ENCODE data around the gene GORASP2.

- TF ChIP-seq CTCF (IDR thresholded peaks at IDR 0.05) (no peak), POLR2AphosphoS5 (IDR thresholded peaks at IDR 0.05; ENCODE audit: low read depth, low read length) (no peak), SMC3 (IDR thresholded peaks at IDR 0.05; ENCODE audit: low read depth, low read length) (no peak), FOXM1 (IDR thresholded peaks at IDR 0.05; ENCODE audit: low read depth) (no peak), NRF1 (IDR thresholded peaks at IDR 0.05; ENCODE audit: low read depth, low read length) (no peak), TAF1 (IDR thresholded peaks at IDR 0.05; ENCODE audit: borderline replicate concordance, low read depth, low read length) (no peak), TEAD4 (IDR thresholded peaks at IDR 0.05; ENCODE audit: borderline replicate concordance, insufficient read depth) (no peak), REST (IDR thresholded peaks at IDR 0.05; ENCODE audit: low read depth, low read length) (no peak)
Observed at GRCh38 chr2:170928036-170928823, 823 bp upstream of the GORASP2 start.
